Esophagus muscularis mucosa (tissue), 4 donors: ENCODE data around the gene POLR3E.

Source experiments
- CTCF ChIP-seq, 3 experiments: fragments of 200-600 bp in 2 of 3; fragments of 450-650 bp in 1 of 3; sonication (generic) in 2 of 3; IDR thresholded peaks; one replicate each; pipeline ENCODE4 v1.5.1; 2017 to 2019; ENCODE audit warnings: antibody characterized with exemption in 3 of 3, mild to moderate bottlenecking in 2 of 3, moderate library complexity in 1 of 3
- EP300 ChIP-seq: sonication (generic); formaldehyde crosslinking; IDR thresholded peaks from one replicate; pipeline ENCODE4 v1.6.1; 2017; ENCODE audit warnings: antibody characterized with exemption
- POLR2A ChIP-seq: fragments of 450-650 bp; IDR thresholded peaks from one replicate; pipeline ENCODE4 v1.6.1; 2017; ENCODE audit warnings: antibody characterized with exemption, moderate library complexity, mild to moderate bottlenecking, low read depth
- POLR2AphosphoS5 ChIP-seq, 2 donors: sonication (generic); formaldehyde crosslinking; IDR thresholded peaks; one replicate each; pipeline ENCODE4 v1.6.1; 2017; ENCODE audit warnings: antibody characterized with exemption in 2 of 2

DNA sequence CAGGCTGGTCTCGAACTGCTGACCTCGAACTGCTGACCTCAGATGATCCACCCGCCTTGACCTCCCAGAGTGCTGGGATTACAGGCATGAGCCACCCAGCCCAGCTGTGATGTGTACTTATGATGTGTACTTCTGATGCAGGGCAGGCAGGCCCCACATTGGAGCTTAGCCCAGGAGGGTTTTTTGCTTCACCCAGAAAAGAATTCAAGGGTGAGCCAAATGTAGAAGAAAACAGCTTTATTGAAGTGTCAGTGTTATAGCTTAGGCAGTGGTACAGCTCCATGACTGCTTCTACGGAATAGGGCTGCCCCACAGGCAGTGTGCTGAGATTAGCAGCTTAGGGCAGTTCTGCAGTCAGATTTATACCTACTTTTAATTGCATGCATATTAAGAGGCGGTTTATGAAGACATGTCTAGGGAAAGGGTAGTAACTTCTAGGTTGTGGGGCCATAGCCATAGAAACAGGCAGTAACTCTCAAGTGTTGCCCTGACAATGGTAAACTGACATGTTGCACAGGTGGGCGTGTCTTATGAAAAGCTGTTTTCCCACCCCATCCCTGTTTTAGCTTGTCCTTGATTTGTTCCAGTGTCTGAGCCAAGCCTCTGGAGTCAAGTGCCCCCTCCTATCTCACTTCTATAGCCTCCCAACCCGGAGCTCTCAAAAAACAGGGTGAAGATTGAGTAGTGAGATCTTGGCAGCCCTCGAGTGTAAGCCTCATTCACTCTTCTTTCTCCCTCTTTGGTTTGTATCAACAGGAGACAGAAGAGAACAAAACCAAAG, 24.1 kb upstream of the POLR3E start:
- TF ChIP-seq POLR2A (no peak), POLR2AphosphoS5 (IDR thresholded peaks at IDR 0.05) (no peak), CTCF (IDR thresholded peaks at IDR 0.05) (no peak), EP300 (no peak)
